NCI-H345 (cell line): ENCODE data around the gene SERPINF2.
"Not testable (repeated sequence)": the region's sequence is repeated elsewhere in the genome, so short reads cannot be mapped to it uniquely, and the experiment has no call there.

Experiments used
- DNase-seq: peaks from one replicate; lab custom pipeline; 2025; lab: John Stamatoyannopoulos, UW

The SERPINF2 gene

DNA sequence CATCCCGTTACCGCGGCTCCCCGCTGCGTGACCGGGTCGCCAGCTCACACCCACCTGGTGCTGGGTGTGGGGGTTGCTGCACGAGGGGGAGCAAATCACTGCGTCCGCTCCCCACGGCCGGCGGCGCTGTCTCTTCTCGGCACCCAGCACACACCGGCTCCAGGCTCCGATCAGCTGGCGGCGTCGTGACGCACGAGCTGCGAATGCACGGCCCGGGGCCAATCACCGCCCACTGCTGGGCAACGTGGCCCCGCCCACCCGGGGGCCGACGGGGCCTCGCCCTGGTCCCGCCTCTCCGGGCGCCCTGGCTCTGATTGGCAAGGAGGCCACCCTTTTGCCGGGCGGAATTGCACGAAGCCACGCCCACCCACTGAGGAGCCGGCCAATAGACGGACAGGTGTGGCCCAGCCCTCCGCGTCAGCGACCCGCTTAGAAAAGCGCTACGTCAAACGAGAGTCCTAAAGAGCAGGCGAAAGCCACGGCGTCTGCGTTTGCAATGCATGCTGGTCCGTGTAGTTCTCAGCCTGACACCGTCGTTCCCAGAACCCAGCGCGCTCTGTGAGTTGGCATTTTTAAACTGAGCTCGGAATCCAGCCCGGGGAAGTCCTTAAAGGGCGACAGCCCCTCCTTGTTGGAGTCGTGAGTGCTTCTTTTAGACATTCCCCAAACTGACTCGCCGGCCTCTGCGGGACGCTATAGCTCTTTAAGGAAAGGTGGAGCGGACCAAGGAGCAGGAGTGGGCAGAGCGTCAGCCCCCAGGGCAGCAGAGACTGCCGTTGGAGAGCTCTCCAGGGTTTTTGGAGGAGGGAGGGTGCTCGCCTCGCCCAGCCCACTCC, 26.4 kb upstream of the SERPINF2 start:
- peak; percentile 99 for DNase-seq

DNA sequence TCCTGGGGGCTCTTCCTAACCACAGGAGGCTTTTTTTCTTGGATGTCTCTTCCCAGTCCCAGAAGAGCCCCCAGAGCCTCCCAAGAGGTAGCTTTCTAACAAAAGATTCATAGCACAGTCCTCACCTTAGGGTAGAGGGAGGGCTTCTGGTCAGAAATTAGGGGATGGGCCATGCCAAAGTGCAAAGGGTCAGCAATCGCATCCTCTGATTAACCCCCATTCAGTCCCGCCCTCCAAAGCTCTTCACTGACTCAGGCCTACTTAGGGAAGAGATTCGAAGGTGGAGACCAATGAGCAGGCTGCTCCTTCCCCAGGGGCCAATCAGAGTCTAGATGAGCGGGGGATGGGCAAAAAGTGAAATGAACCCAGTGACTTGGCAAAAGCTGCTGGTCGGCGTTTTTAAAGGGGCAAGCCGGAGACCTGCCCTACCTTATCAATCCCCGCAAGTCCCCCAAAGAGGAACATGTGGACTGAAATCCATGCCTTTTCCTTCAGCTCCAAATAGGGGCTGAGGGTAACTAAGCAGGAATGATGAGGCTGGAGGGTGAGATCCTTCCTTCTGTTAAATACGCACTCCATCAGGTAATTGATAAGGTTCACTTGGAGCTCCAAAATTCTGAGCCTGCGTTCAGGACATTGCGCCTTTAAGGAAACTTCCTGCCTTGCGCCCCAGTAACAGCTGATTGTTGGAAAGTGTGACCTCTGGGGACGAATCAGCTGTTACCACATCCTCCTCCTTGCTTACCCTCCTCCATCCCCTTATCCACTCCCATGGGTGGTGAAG, 25.6 kb upstream of the SERPINF2 start:
- peak; percentile 90 for DNase-seq

DNA sequence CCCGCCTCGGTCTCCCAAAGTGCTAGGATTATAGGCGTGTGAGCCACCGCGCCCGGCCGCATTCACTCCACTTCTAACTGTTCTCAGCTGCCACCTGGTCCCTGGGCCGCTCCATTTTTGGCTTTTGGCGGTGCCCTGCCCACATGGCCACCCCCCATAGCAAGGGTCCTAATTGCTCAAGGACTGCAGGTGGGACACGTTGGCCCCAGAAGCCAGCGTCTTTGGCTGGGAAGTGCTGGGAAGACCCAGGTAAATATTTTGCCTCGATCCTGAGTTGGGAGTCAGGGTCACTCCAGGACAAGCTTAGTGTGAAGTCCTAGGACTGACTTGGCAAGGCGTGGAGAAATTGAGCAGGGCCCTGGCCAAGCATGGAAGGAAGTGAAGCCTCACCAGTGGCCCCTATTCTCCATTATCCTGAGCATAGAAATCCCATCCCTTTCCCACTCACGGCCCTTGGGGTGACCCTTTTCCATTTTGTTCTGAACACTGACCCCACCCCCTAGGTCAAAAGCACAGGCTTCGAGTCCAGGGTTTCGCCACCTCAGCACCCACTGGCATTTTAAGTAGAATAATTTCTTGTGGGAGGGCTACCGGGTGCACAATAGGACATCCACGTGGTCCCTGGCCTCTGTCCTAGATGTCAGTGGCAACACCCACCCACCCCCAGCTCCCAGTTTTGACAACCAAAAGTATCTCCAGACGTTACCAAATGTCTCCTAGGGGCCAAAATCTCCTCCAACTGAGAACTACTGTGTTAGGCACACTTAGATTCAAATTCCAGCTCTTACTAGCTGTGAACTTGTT, 24.1 kb upstream of the SERPINF2 start:
- DNase-seq = no peak

DNA sequence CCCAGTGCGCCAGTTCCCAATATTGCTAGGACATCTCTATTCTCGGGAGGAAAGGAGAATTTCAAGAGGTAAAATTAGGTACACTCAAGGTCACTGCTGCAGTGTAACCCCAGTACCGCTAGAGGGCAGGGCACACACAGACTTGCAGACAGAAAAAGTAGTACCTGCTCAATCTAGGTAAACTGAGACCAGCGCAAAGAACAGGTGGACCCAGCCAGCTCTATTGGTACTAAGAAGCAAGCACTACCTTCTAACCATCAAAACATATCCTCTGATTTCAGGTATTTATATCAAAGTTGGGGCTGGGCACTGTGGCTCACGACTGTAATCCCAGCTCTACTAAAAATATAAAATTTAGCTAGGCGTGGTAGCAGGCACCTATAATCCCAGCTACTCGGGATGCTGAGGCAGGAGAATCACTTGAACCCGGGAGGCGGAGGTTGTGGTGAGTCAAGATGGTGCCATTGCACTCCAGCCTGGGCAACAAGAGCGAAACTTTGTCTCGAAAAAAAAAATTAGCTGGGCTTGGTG, 21.8 kb upstream of the SERPINF2 start:
- DNase-seq = peak; percentile 29

DNA sequence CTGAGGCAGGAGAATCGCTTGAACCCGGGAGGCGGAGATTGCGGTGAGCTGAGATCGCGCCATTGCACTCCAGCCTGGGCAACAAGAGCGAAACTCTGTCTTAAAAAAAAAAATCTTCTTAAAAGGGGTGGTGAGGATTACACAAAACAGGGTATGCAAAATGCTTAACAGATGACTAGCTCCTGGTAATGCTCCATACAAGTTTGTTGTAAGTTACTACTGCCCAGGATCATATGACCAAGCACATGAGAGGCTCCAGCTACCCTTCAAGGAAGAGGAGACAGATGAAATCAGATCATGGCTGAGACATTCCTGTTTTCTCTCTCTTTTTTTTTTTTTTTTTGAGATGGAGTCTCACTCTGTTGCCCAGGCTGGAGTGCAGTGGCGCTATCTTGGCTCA, 20.6 kb upstream of the SERPINF2 start:
- not testable (repeated sequence) for DNase-seq

GRCh38 chr17:1724351-1724868, 18.3 kb upstream of the SERPINF2 start, which contains the start of gene WDR81:
WDR81 (plus strand) TSS chr17:1724704; CDS start chr17:1724960, 256 bp downstream.
- DNase-seq = peak; percentile 66

- peak; percentile 34 for DNase-seq
Observed at GRCh38 chr17:1724869-1725641, 17.6 kb upstream of the SERPINF2 start.

DNA sequence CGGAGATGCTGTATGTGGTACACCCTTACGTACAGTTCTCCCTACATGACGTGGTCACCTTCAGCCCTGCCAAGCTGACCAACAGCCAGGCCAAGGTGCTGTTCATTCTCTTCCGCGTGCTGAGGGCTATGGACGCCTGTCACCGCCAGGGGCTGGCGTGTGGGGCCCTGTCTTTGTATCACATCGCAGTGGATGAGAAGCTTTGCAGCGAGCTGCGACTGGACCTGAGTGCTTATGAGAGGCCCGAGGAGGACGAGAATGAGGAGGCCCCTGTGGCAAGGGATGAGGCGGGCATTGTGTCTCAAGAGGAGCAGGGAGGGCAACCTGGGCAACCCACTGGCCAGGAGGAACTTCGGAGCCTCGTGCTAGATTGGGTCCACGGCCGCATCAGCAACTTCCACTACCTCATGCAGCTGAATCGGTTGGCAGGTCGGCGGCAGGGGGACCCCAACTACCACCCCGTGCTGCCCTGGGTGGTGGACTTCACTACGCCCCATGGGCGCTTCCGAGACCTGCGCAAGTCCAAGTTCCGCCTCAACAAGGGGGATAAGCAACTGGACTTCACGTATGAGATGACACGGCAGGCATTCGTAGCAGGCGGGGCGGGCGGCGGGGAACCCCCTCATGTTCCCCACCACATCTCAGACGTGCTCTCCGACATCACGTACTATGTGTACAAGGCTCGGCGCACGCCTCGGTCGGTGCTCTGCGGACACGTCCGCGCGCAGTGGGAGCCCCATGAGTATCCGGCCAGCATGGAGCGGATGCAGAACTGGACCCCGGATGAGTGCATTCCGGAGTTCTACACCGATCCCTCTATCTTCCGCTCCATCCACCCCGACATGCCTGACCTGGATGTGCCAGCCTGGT, 16.8 kb upstream of the SERPINF2 start:
- DNase-seq = no peak

- DNase-seq = no peak
Observed at GRCh38 chr17:1726626-1727257, 15.9 kb upstream of the SERPINF2 start.

- no peak for DNase-seq
Observed at GRCh38 chr17:1727258-1727789, 15.3 kb upstream of the SERPINF2 start.

DNA sequence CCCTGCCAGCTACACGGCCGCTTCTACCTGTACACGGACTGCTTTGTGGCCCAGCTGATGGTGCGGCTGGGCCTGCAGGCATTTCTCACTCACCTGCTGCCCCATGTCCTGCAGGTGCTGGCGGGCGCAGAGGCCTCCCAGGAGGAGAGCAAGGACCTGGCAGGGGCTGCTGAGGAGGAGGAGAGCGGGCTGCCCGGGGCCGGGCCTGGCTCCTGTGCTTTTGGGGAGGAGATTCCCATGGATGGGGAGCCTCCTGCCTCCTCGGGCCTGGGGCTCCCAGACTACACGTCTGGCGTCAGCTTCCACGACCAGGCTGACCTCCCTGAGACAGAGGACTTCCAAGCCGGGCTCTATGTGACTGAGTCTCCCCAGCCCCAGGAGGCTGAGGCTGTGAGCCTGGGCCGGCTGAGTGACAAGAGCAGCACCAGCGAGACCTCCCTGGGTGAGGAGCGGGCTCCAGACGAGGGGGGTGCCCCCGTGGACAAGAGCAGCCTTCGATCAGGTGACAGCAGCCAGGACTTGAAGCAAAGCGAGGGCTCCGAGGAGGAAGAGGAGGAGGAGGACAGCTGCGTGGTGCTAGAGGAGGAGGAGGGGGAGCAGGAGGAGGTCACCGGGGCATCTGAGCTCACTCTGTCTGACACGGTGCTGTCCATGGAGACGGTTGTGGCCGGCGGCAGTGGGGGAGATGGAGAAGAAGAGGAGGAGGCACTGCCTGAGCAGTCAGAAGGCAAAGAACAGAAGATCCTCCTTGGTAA, 14.6 kb upstream of the SERPINF2 start:
- DNase-seq = no peak

DNA sequence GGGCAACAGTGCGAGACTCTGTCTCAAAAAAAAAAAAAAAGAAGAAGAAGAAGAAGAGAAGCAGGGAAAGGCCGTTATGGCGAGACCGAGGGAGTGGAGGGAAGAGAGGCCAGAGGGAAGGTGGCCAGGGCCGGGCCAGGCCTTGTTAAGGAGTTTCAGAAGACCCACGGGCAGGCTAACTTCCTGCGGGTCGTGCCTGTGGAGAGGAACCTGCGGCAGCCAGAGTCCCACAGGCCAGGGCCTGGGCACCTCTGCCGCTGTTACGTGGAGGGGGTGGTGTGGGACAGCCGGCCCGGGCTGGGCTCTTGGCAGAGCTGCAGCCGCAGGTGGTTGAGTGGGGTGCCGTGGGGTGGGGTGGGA, 12.7 kb upstream of the SERPINF2 start:
- no peak for DNase-seq

GRCh38 chr17:1730326-1731193, 12.1 kb upstream of the SERPINF2 start:
- no peak for DNase-seq

DNA sequence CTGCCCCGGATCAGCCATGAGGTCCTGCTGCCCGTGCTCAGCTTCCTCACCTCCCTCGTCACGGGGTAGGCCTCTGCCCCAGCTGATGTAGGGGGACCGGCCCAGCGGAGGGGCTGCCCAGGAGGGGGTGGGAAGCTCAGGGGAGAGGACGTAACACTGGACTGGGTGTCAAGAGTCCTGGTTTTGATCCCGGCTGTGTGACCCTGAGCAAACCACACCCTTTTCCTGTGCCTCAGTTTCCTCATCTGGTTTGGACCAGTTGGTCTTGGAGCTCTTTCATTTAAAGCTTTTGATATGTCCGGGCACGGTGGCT, 11.5 kb upstream of the SERPINF2 start:
- DNase-seq = no peak

DNA sequence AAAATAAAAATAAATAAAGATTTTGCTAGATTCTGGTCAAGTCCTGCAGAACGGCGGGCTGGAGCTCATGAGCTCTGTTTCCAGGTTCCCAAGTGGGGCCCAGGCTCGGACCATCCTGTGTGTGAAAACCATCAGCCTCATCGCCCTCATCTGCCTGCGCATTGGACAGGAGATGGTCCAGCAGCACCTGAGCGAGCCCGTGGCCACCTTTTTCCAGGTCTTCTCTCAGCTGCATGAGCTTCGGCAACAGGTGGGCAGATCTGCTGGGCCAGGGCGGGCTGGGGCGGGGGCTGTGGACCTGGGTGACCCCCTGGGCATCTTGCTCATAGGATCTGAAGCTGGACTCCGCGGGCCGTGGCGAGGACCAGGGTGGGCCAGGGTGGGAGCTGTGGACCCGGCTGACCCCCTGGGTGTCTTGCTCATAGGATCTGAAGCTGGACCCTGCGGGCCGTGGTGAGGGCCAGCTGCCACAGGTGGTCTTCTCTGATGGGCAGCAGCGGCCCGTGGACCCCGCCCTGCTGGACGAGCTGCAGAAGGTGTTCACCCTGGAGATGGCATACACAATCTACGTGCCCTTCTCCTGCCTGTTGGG, 10.3 kb upstream of the SERPINF2 start:
- DNase-seq = no peak

- DNase-seq = no peak
Observed at GRCh38 chr17:1732833-1733321, 9.8 kb upstream of the SERPINF2 start.

- no peak for DNase-seq
Observed at GRCh38 chr17:1733759-1734158, 8.9 kb upstream of the SERPINF2 start.
